Measurements from ENCODE around the gene PRR36.

DNA sequence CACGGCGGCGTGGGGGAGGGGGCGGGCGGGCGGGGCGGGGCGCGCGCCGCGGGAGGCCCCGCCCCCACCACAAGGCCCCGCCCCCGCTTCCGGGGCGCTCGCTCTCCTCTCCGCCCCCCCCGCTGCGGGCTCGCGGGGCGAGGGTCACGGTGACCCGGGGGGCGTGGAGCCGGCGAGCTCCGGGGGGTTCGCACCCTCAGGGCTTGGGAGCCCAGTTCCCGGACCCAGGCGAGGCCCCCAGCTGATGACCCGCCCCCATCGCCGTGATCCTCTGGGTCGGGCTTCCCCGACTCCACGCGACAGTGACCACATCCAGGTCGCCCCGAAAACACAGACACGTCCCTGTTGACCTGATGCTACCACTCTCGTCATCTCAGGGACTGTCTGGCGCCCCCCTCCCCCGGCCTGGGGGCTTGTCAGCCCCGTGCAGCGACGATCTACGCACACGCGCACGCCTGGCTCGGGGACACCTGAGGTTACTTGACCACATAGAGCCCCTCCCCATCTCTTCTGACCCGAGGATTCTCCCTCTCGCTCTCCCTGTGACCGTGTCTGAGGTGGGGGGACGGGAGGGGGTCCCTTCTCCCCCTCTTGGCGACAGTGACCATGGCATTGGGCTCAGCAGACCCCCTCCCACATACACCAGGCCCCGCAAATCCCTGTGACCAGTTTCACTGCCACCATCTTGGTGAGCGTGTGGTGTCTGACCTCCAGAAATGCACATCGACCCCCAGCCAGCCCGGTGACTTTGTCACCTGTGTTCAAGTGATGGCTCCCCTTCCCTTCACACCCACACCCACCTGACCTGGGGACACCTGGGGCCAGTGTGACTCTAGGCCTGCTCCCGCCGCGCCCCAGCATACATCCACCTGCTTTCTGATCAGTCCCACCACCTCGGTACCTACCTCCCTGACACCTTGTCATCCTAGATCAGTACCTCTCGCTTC is 30.2 kb upstream of the PRR36 start:
- TF ChIP-seq EP300 (IDR thresholded peaks at IDR 0.05) = no peak
- TF ChIP-seq POLR2A (IDR thresholded peaks at IDR 0.05) = no peak
- TF ChIP-seq, protein P1, sequence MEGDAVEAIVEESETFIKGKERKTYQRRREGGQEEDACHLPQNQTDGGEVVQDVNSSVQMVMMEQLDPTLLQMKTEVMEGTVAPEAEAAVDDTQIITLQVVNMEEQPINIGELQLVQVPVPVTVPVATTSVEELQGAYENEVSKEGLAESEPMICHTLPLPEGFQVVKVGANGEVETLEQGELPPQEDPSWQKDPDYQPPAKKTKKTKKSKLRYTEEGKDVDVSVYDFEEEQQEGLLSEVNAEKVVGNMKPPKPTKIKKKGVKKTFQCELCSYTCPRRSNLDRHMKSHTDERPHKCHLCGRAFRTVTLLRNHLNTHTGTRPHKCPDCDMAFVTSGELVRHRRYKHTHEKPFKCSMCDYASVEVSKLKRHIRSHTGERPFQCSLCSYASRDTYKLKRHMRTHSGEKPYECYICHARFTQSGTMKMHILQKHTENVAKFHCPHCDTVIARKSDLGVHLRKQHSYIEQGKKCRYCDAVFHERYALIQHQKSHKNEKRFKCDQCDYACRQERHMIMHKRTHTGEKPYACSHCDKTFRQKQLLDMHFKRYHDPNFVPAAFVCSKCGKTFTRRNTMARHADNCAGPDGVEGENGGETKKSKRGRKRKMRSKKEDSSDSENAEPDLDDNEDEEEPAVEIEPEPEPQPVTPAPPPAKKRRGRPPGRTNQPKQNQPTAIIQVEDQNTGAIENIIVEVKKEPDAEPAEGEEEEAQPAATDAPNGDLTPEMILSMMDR (IDR thresholded peaks at IDR 0.05) = no peak
- no peak for TF ChIP-seq POLR2AphosphoS5 (IDR thresholded peaks at IDR 0.05)

Measured in stomach (tissue), 4 donors.